Testis (tissue), 3 donors: Measurements from ENCODE around the gene DCUN1D4. TPM values are rescaled to one million over a fixed set of nuclear protein-coding genes. Genes with fewer than 3 reads are reported as not detected.

Experiments used
- DNase-seq: peaks from one replicate; pipeline ENCODE4 v3.0.0-alpha.2; 2019
- H3K27ac ChIP-seq, 2 donors: fragments of 200-600 bp; sonication (generic); one replicate each; pipeline ENCODE4 v1.5.1; 2019
- H3K27me3 ChIP-seq: fragments of 200-600 bp; sonication (generic); one replicate; pipeline ENCODE4 v1.5.1; 2019
- H3K36me3 ChIP-seq: fragments of 200-600 bp; sonication (generic); one replicate; pipeline ENCODE4 v1.5.1; 2017; ENCODE audit warnings: low read depth; ENCODE audit errors: missing control alignments
- H3K4me1 ChIP-seq: fragments of 200-600 bp; sonication (generic); one replicate; pipeline ENCODE4 v1.5.1; 2019
- H3K4me3 ChIP-seq, 2 donors: fragments of 200-600 bp; sonication (generic); one replicate each; pipeline ENCODE4 v1.5.1; 2017 to 2019
- H3K9me3 ChIP-seq: fragments of 200-600 bp; sonication (generic); one replicate; pipeline ENCODE4 v1.5.1; 2017
- POLR2A ChIP-seq: fragments of 450-650 bp; IDR thresholded peaks from one replicate; pipeline ENCODE4 v1.6.1; 2017; ENCODE audit warnings: antibody characterized with exemption, mild to moderate bottlenecking, moderate library complexity
- WGBS, 2 donors: methylation state at CpG; one replicate each; pipeline ENCODE4 v1.1.5; 2018; 5-methylcytosine and 5-hydroxymethylcytosine counted together
- intact Hi-C: fragments of 100-400 bp; cut with DNase I; formaldehyde crosslinking; loops from one replicate; pipeline ENCODE4 v1.15.1; 2023; ENCODE audit warnings: low total_unique reads
- polyA plus RNA-seq: library from polyadenylated mRNA; stranded (reverse); fragments of 350-450 nt; fragmentation: Illumina TruSeq; extraction: RNeasy Lipid Tissue Mini Kit (QIAGEN cat#74804); gene quantifications from one replicate; pipeline ENCODE4 v1.2.3, GENCODE V29; 2014; ENCODE audit warnings: low read depth, low replicate concordance; ENCODE audit not compliant: insufficient read depth
- total RNA-seq, 2 donors: library from RNA; depleted of rRNA; stranded (reverse); fragments of >200 nt; gene quantifications; one replicate each; pipeline ENCODE4 v1.2.3, GENCODE V29; 2016
- TF ChIP-seq, protein P1 (sequence below), 3 experiments: fragments of 450-650 bp in 2 of 3; fragments of 200-600 bp in 1 of 3; sonication (generic) in 1 of 3; IDR thresholded peaks; one replicate each; pipeline ENCODE4 v1.5.1; 2016 to 2019; ENCODE audit warnings: antibody characterized with exemption in 3 of 3, mild to moderate bottlenecking in 2 of 3, moderate library complexity in 1 of 3

The DCUN1D4 gene
- total and polyA plus RNA-seq, 3 donors from 2014 or later: 57.7 to 81.9 (median 74.1) TPM

- Histone ChIP-seq H3K36me3 (no peaks in the 10 kb centered on the region), H3K4me1 (no peaks in the 10 kb centered on the region), H3K27ac (no peak overlapping the region), H3K27me3 (no peaks in the 10 kb centered on the region), H3K9me3 (no peaks in the 10 kb centered on the region), H3K4me3 (no peak overlapping the region)
- DNase-seq: peak; percentile 78
- intact Hi-C loops: no loop called here
- WGBS, 2 donors: 35 to 49% methylated on average over 3 of the region's 3 CpGs
- no peak for TF ChIP-seq POLR2A
- TF ChIP-seq, protein P1, sequence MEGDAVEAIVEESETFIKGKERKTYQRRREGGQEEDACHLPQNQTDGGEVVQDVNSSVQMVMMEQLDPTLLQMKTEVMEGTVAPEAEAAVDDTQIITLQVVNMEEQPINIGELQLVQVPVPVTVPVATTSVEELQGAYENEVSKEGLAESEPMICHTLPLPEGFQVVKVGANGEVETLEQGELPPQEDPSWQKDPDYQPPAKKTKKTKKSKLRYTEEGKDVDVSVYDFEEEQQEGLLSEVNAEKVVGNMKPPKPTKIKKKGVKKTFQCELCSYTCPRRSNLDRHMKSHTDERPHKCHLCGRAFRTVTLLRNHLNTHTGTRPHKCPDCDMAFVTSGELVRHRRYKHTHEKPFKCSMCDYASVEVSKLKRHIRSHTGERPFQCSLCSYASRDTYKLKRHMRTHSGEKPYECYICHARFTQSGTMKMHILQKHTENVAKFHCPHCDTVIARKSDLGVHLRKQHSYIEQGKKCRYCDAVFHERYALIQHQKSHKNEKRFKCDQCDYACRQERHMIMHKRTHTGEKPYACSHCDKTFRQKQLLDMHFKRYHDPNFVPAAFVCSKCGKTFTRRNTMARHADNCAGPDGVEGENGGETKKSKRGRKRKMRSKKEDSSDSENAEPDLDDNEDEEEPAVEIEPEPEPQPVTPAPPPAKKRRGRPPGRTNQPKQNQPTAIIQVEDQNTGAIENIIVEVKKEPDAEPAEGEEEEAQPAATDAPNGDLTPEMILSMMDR (IDR thresholded peaks at IDR 0.05): peak; percentile 44 to 53 (median 52)
These were observed 11.8 kb upstream of the DCUN1D4 start for GRCh38 chr4:51831133-51831532.

DNA sequence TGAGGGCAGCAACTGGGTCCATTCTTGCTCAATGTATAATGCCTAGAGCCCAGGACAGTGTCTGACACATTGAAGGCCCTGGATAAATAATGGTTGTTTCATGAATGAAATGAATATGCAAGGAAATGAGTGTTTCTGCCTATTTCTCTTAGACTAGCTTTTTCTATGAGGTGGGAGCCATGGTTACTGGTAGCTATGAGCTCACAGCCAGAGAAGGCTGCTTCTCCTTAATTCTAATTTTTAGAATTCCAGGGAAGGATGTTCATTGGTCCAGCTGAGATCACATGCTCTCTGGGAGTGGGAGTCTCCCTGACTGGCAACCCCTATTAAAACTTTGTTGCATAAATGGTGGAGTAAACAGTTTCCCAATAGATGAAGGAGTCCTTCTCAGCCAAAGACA, 9.7 kb upstream of the DCUN1D4 start:
- TF ChIP-seq POLR2A: no peak
- TF ChIP-seq, protein P1 (IDR thresholded peaks at IDR 0.05): no peak
- no peak for DNase-seq
- Histone ChIP-seq H3K4me1 (no peaks in the 10 kb centered on the region), H3K4me3 (no peak overlapping the region), H3K27me3 (no peaks in the 10 kb centered on the region), H3K9me3 (no peaks in the 10 kb centered on the region), H3K27ac (no peak overlapping the region), H3K36me3 (no peaks in the 10 kb centered on the region)
- intact Hi-C loops: no loop called here

DNA sequence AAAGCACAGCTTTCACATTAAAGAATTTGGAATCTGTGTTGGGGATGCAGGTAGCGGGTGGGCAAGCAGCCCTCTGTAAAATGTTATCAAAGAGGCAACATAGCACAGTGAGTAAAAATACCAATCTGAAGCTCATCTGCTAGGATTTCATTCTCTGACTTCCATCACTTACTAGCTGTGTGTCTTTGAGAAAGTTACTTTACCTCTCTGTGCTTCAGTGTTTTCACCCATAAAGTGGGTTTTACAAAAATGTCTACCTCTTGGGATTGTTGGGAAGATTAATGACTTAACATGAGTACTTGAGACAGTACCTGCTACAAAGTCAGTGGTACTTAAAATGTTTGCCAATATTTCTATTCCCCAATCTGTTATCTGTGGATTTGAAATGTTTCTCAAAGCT, 7.9 kb upstream of the DCUN1D4 start:
- no peak for DNase-seq
- Histone ChIP-seq H3K9me3 (no peaks in the 10 kb centered on the region), H3K4me1 (no peaks in the 10 kb centered on the region), H3K27ac (no peak overlapping the region), H3K27me3 (no peaks in the 10 kb centered on the region), H3K4me3 (no peak overlapping the region), H3K36me3 (no peaks in the 10 kb centered on the region)
- 95 to 100% methylated on average over 1 of the region's 1 CpG for WGBS, 2 donors
- intact Hi-C loops: no loop called here
- no peak for TF ChIP-seq POLR2A
- TF ChIP-seq, protein P1 (IDR thresholded peaks at IDR 0.05): no peak

- Histone ChIP-seq H3K4me1 (no peaks in the 10 kb centered on the region), H3K27ac (no peak overlapping the region), H3K9me3 (no peaks in the 10 kb centered on the region), H3K36me3 (no peaks in the 10 kb centered on the region), H3K4me3 (no peak overlapping the region), H3K27me3 (no peaks in the 10 kb centered on the region)
- TF ChIP-seq, protein P1 (IDR thresholded peaks at IDR 0.05): no peak
- TF ChIP-seq POLR2A: no peak
- DNase-seq: no peak
- 44 to 61% methylated on average over 1 of the region's 1 CpG for WGBS, 2 donors
- intact Hi-C loops: no loop called here
These were observed 7.1 kb upstream of the DCUN1D4 start for GRCh38 chr4:51835855-51836254.

- 55 to 70% methylated on average over 4 of the region's 4 CpGs for WGBS, 2 donors
- Histone ChIP-seq H3K9me3 (no peaks in the 10 kb centered on the region), H3K36me3 (no peaks in the 10 kb centered on the region), H3K4me1 (no peaks in the 10 kb centered on the region), H3K27me3 (no peaks in the 10 kb centered on the region), H3K27ac (no peak overlapping the region), H3K4me3 (no peak overlapping the region)
- intact Hi-C loops: no loop called here
- TF ChIP-seq POLR2A: no peak
- TF ChIP-seq, protein P1 (IDR thresholded peaks at IDR 0.05): no peak
- DNase-seq: no peak
These were observed 6.4 kb upstream of the DCUN1D4 start for GRCh38 chr4:51836549-51836948.
